CD4-positive, alpha-beta T cell treated with Interleukin-4 for 1 hour (primary cell): ENCODE measurements around the gene POSTN.

ENCODE experiments used
- DNase-seq, 2 donors: peaks; one replicate each; pipeline ENCODE4 v3.0.0-alpha.2; 2020 to 2022

Gene POSTN, protein sequence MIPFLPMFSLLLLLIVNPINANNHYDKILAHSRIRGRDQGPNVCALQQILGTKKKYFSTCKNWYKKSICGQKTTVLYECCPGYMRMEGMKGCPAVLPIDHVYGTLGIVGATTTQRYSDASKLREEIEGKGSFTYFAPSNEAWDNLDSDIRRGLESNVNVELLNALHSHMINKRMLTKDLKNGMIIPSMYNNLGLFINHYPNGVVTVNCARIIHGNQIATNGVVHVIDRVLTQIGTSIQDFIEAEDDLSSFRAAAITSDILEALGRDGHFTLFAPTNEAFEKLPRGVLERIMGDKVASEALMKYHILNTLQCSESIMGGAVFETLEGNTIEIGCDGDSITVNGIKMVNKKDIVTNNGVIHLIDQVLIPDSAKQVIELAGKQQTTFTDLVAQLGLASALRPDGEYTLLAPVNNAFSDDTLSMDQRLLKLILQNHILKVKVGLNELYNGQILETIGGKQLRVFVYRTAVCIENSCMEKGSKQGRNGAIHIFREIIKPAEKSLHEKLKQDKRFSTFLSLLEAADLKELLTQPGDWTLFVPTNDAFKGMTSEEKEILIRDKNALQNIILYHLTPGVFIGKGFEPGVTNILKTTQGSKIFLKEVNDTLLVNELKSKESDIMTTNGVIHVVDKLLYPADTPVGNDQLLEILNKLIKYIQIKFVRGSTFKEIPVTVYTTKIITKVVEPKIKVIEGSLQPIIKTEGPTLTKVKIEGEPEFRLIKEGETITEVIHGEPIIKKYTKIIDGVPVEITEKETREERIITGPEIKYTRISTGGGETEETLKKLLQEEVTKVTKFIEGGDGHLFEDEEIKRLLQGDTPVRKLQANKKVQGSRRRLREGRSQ

DNA sequence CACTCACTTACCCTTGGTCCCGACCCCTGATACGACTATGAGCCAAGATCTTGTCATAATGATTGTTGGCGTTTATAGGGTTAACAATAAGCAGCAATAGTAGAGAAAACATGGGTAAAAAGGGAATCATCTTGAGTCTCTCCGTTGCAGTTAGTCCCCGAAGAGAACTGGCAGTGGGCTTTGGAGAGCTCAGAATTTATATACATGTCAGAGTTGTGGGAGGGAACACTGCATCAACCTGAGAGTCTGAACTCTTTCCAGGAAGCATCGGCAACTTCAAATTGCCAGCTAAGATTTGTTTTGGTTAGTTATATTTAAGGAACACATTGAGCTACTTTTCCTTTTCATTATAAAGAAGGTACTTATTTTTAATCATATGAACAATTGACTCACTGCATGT, at the start of gene POSTN:
Gene POSTN, minus strand, starts transcription at position 172 of the 400 bp plus-strand sequence. Its CDS starts 42 bp downstream, at position 130.
- DNase-seq: no peak

DNA sequence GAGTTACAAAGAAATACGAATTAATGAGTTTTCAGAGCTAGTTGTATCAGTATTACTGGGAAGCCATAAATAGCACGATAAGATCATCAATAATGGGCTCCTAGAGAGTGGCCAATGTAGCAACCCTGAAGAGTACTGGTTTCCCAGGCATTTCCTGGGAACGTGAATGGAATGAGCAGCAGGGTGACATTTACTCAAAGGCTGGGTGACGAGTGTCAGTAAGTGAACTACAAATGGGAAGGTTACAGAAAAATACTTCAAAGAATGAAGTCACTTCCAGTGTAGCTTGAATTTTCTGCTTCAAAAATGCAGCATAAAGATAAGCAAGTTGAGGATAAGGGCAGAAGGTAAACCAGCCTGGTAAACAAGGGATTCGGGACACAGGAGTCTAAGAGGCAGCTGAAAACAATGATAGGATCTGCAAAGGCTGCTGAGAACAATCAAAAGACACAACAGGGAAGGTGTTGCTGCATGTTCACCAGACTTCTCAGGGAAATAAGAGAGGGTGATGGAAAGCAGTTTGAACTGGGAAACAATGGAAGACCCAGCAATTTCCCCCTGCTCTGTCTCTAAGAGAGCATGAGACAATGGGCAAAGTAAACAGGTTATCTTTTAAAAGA, 48.6 kb upstream of the POSTN start:
- DNase-seq: no peak

DNA sequence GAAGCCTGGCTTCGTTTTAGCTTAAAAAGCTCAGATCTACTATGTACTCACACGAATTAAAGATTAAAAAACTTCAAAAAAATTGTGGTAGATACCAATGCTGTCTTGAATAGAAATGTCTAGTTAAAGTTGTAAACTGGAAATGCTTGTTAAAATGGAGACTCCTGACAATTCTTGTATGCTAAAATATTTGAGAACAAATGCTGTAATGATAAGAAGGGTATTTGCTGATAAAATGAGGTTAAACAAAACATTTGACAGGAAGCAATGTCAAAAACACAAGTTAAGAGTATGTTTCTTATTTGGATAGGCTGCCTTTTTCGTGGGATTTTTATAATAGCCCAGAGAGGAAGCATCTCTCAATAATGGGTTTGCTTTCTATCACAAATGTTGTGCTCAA, 48.0 kb upstream of the POSTN start:
- DNase-seq: no peak

DNA sequence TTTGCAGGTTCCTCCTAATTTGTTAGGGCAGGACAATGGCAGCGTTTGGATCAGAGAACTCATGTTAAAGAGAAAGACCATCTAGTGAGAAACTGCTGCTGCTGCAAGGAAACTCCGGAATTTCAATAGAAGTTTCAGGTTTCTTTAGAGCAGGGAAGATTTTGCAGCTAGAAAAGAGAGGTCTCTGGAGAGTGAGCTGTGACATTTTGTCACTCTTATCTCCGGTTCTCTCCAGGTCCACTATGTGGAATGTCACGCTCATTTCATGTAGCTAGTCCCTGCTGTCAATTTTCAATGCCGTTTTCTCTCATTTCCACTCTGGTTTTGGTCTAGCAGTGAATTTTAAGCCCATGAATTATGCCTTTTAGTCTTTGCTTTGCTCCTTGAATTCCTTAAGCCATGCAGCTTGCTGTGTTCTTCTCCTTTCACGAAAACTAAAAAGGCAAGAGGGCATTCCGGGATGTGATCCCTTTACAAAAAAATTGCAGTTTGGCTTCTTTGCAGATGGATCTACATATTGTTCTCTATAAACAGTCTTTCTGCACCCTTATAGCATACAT, 46.7 kb upstream of the POSTN start:
- no peak for DNase-seq

DNA sequence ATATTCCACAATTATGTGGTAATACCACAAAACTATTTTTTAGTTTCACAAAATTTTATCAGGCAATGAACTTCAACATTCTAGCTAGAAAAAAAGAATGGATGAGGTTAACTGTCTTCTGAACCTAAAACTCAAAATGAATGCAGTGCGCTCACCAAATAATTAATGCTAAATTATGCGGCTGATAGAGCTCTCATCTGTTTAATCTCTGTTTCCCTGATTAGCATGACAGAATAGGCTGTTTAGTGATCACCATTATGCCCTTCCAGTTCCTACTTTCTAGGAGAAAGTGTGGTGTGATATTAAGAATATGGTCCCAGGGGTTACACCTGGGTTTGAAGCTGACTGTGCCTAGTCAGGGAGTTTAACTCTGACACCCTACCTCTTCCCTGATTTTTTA, 42.8 kb upstream of the POSTN start:
- DNase-seq: no peak

DNA sequence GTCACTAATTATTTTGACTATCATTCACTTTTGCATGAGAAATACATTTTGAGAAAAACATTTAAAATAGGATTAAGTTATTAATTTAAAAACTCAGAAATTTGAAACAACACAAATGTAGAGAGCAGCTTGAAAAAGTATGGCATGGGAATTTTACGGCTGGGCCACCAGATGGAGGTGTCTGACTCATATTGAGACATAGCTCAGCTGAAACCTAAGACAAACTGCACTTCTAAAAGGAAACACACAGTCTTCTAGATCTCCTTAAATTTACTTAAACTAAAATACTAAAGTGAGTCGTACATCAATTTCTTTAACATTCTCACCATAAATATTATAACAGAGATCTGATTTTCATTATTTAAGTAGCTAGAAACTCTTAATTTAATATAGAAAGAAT, 41.9 kb upstream of the POSTN start:
- DNase-seq: no peak

DNA sequence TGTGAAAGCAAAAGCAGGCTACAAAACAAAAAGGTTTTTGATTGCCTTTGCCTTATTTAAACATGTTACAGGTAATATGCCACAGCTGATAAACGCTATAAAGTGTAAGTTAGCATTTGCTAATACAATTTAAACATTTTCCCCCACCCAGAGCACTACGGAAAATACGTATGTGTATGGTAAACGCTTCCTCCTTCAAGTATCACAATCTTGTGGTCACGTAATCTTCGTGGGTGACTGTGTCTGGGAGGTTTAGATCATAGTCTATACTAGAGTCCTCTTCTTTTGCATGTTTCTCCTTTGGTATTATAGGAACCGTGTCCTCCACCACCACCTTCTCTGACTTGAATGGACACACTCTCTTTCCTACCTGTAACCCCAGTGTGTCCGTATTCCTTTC, 38.1 kb upstream of the POSTN start:
- DNase-seq: no peak

DNA sequence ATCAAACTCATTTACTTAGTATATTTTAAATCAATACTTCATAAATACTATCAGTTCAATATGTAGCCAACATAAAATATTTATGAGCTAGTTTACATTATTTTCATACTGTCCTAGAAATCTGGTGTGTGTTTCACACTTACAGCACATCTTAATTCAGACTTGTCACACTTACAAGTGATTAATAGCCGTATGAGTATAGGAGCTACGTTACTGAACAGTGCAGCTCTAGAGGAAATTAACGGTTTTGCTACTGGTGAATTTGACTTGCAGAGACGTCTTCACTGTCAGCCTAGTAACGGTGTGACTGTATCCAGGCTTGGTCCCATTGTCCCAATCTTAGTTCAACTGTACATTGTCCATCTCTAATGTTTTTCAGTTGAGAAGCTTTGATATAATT, 33.7 kb upstream of the POSTN start:
- no peak for DNase-seq

DNA sequence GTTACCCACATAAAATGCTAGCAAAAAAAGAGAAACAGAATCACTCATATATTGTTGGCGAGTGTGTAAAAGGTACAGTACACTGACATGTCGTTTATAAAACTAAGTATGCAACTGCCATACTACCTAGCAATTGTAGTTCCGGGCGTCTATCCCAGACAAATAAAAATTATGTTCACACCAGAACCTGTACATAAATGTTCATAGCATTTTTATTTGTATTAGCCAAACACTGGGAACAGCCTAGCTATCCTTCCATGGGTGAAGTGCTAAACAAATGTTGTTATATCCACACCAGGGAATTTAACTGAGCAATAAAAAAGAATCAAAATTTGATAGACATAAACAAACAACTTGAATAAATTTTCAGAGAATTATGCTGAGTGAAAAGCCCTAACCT, 28.9 kb upstream of the POSTN start:
- DNase-seq: no peak

DNA sequence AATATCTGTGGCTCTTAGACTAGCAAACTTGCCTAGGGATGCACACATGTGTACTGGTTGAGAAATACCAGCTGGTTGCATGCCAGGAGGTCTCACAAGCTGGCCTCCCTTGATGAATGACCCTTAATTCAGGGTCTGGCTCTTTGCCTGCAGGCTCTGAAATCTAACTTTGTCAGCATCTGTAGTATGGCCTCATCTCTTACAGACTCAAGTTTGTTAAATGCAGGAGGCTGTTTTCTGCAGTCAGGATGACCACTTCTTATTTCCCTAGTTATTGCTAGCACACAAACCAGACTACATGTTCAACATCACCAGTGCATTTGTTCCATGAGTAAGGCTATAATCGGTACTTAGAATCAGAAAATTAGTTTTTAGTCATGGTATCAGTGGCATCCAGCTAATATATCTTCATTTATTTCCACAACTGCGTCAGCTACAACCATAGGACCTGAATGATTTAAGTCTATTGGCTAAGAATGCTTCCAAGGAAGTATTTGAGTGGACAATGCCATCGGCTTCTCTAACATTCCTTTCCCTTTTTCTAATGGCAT, 23.3 kb upstream of the POSTN start:
- no peak for DNase-seq

DNA sequence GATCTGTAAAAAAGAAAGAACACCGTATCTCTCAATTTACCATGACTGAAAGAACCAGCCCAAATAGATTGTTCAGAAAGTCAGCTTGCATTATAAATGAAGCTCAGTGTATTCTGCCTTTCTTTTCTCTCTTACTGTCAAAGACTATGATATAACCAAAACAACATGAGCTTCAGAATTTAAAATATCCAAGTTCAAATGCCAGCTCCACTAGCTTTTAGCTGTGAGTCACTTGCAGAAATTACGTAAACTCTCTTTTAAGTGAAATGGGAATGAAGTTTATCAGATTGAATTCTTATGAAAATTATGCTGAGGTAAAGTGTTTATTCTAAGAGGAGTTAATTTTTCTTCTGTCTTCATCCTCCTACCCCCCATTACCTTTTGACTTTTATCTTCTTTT, 20.0 kb upstream of the POSTN start:
- no peak for DNase-seq

DNA sequence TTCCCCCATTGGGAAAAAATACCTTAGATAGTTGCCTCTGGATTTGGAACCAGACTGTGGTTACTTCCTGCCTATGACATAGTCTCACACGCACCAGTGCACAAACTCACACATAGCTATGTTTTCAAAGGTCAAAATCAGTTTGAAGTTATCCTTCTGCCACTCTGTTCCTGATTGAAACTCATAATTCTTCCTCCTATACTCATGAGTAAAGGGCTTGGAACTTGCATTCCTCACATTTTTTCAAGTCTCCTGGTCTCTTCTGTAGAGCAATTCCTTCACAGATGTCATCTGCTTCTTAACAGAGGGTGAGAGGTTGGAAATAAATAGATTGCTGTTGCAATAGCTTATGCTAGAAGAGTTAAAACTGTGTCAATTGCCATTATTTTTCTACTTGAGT, 18.6 kb upstream of the POSTN start:
- DNase-seq: no peak

DNA sequence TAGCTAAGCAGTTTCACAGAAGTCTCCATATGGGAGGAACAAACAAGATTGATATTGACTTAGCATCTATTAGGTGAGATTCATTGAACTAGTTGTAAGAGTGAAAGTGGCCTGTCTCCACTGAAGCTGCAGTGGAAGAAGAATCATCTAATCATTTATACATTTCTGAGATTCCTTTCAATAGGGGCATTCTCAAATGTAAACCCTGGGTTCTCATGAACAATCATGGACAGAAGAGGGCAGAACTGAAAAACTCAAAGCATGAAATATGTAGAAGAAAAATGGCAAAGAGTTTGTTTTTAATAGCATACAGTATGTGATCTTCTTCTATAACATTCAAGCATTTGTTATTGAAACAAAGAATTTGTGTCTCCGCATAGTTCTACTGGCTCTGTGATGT, 17.6 kb upstream of the POSTN start:
- no peak for DNase-seq

DNA sequence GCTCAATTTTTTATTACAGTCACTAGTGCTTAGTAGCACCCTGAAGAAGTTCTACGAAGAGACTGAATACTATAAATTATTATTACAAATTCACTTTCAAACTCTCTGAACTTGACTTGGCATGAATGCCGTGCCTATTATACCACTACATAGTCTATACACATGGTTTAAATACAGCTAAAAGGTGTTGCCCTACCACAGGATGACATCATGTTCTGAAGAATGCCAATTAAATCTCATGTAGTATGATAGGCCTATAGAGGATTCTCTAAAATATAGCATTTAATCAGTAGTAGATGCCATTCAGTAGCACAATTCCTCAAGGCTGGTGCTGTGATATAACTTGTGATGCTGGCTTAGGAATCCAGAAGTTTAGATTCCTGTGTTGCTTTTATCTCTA, 16.7 kb upstream of the POSTN start:
- DNase-seq: no peak

DNA sequence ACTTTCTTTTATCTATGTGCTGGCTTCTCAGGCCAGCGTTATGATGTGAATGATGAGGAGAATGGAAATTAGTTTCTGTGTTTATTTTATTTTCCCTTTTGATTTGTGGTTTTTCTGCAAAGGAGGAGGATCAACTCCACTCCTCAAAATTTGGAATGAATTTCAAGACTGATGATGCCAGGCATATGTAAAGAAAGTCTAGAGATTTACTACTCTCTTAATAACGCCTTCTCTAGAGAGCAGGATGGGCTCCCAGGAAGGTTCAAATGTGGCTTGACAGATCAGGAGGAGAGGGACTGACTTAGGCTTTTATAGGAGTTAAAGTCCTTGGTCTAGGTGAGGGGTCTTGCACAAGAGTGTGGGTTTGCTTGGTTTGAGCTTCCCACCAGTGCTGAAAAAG, 15.1 kb upstream of the POSTN start:
- DNase-seq: no peak

DNA sequence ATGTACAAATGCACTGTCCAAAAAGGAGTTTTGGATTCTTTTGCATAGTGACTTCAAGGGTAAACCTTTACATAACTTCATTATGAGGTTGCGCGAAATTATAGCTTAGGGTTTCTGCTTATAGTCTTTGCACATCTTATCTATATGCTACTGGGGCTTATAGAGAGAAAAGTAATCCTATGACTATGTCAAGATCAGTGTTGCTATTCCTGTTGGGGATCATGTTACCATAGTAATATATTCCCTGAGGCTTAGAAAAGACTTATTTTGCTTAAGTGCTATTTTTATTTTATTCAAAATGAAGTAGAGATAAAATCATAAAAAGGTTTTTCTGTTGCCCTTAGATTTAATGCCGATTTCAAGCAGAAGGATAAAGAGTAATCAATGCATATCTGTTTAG, 14.7 kb upstream of the POSTN start:
- DNase-seq: no peak

DNA sequence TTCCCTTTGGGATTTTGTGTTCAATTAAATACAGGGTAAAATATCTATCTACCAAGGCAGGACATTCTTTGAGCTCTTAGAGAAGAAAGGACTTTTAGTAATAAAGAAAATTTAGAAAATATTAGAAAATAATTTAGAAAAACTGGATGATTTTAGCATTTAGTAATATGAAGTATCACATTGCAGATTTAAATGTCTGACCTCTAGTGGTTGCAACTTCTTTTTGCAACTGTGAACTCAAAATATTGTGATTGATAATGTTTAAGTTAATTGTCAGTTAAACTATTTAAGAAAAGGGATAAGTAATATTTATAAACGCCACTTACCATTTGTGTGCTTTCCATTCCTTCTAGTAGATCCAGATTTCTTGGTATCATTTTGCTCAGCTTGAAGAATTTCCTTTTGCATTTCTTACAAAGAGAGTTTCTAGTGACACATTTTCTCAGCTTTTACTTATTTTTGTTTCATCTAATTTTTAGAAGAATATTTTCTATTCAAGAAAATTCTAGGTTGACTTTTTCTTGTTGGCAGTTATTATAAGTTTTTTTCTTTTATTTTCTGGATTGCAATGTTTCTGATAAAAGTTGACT, 10.3 kb upstream of the POSTN start:
- no peak for DNase-seq

DNA sequence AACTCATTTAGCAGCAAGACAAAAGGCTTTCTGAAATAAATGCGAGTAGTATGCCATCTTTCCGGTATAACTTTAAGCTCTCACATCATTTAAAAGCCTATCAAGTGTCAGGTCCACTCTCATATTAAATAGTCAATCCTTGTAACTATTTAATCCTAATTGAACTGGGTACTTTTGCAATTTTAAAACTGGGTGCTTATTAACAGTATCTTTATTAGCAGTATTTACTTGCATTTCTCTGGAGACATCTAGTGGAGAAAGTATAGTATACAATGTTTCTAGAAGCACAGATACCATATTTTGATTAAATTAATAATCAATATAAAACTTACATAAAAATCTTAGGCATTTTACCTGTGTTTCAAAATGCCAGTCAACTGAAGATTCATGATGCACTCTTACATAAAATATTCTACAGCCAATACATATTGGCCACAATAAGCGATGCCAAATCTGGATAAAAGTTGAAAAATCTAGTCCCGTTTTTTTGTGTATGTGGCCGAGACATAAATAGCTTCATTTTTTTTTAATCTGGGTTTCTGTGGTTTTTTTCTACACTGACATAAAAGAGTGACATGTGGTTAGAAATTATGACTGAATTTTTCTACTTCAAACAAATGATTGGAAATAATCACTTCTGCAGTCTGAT, 4.3 kb upstream of the POSTN start:
- no peak for DNase-seq

DNA sequence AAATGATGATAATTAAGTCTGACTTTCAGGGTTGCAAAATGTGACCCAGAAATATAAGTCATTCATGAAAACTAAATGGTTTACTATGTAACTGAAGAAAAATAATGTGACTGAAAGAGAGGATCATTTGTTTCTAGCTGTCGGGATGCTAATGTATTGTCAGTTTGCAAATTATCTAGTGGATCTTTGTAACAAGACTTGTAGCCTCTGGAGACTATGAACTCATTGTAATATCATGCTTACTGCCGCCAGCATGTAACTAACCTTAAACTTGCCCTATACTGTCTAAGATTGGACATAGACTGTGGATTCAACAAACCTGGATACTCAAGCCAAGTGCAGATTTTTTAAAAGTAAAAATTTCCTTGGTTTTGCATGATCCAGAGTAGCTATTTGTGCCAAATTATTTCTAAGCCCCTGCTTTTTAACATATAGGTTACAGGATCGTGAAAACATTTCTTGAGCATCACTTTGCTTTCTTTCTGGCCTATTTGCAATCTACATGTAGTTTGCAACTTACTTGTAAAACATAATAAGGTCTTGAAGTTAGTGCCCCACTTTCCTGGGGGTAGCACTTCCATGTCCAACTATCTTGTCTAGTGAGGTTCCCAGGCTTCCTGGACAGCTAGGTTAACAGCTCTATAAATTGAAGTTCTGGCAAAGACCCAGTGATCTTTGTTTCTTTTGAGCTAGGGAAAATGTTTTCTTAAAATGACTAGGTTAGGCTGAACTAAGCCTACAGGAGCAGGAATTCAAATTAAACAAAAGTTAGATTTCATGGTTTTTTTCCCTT, 3.3 kb upstream of the POSTN start:
- DNase-seq: no peak

DNA sequence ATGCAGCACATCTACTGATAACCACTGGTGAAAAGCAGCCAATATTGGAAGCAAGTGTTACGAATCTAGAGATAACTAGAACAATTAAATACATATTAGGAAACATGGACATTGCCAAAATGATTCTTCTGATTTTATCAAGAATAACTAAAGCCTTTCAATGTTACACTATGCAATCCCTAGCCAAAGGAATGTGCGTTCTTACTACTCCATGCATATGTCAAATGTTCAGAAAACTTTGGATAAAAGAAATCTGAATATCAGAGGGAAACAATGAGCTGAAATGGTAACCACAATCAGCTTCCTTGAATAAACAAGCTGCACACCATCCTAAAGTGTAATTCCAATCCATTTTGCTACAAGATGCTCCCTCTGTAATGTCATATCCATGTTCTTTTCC, 951 bp upstream of the POSTN start:
- no peak for DNase-seq

DNA sequence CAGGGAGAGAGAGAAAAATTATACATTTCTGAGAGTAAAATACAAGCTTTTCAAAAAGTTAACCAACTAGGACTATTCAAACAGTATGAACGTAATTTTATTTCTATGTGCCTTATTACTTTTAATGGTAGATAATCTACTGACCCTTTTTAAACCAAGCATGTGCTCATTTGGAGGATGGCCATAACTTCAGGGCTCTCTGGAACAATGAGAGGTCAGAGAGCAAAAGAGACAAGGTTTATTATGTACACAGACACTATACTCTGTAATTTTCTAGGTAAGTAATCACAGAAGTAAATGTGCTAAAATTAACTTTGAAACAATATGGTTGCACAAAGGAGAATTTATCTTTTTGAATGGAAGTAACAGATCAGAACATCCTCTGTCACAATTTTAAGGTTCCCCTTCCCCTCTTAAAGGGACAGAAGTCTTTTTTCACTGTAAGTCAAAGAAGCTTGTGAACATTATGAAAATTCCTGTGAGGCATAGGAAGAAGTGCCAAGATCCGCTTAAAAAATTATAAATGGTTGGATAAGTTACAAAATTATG, 1.0 kb downstream of the POSTN start:
- DNase-seq: no peak
